ENCODE results near the gene STEAP1B. TPM values are rescaled to one million over a fixed set of nuclear protein-coding genes. Genes with fewer than 3 reads are reported as not detected.
A peak's percentile ranks its signal among the peaks of the same experiment; 100 is the strongest.

Gene STEAP1B
- polyA plus RNA-seq, 1 of the 3 experiments (the other 2 are of a cell fraction) = 14.7 TPM

DNA sequence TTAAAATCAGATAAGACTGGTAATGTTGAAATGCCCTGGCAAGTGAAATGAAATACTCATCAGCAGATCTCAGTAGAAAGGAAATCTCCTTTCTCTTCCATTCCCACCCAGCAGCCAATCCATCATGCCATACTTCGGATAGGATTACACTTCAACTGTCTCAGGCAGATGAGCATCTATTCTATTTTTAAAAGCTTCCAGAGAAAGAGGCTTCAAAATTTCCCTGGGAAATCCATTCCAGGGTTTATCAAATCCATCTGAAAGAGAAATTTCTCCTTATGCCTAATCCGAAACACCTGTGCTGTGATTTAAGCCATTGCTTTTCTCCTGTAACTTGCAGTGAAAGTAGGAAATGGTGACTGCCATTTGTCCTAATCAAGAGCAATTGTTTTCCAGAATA, 82.6 kb downstream of the STEAP1B start:
- Histone ChIP-seq H3K9me2 (no peaks in the 10 kb centered on the region), H3K4me2 (no peak overlapping the region), H4K20me1 (ENCODE audit: insufficient read depth) (no peaks in the 10 kb centered on the region), H2AFZ (ENCODE audit: low read depth) (no peak overlapping the region), H3K9me3 (no peaks in the 10 kb centered on the region), H3K79me2 (ENCODE audit: insufficient read depth) (no peaks in the 10 kb centered on the region), H3F3A (replicated peaks; ENCODE audit: insufficient read depth) (peaks cover 3% of the 10 kb centered on the region), H3K9ac (no peak overlapping the region), H3K27ac (ENCODE audit: low read depth in 2 of 2, low read length in 1 of 2) (peak overlapping the region; percentile 29 to 37; a peak in 2 of 4 replicates), H3K4me3 (ENCODE audit: low read depth in 2 of 2, low read length in 1 of 2) (no peak overlapping the region), H3K36me3 (replicated peaks in 1 of 2; ENCODE audit: control insufficient read depth in 1 of 2, insufficient read depth in 2 of 2, low read length in 1 of 2) (peaks cover 0 to 6% of the 10 kb centered on the region in 2 experiments), H3K27me3 (ENCODE audit: insufficient read depth) (no peaks in the 10 kb centered on the region), H3K4me1 (ENCODE audit: control insufficient read depth in 1 of 2, insufficient read depth in 2 of 2, low read depth in 1 of 2, low read length in 1 of 2) (peaks cover 0 to 10% of the 10 kb centered on the region in 2 experiments; a peak in 2 of 4 replicates)
- 39% methylated on average over 2 of the region's 2 CpGs for WGBS (ENCODE audit: low lambda C conversion rate)
- TF ChIP-seq YY1 (IDR thresholded peaks at IDR 0.05; ENCODE audit: low read depth) = no peak
- TF ChIP-seq TCF12 (IDR thresholded peaks at IDR 0.05) = peak; percentile 81; the same call in 1 of the 2 replicates
- TF ChIP-seq, protein P1, sequence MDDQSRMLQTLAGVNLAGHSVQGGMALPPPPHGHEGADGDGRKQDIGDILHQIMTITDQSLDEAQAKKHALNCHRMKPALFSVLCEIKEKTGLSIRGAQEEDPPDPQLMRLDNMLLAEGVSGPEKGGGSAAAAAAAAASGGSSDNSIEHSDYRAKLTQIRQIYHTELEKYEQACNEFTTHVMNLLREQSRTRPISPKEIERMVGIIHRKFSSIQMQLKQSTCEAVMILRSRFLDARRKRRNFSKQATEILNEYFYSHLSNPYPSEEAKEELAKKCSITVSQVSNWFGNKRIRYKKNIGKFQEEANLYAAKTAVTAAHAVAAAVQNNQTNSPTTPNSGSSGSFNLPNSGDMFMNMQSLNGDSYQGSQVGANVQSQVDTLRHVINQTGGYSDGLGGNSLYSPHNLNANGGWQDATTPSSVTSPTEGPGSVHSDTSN (IDR thresholded peaks at IDR 0.05) = peak; percentile 89
- no peak for TF ChIP-seq RFX5 (IDR thresholded peaks at IDR 0.05; ENCODE audit: low read length)
- peak; percentile 10; the same call in 1 of the 2 replicates for TF ChIP-seq POLR2AphosphoS5 (IDR thresholded peaks at IDR 0.05; ENCODE audit: low read depth, low read length)
- peak; percentile 51; the same call in 1 of the 2 replicates for TF ChIP-seq NFIC (IDR thresholded peaks at IDR 0.05; ENCODE audit: borderline replicate concordance)
- TF ChIP-seq, protein P2, sequence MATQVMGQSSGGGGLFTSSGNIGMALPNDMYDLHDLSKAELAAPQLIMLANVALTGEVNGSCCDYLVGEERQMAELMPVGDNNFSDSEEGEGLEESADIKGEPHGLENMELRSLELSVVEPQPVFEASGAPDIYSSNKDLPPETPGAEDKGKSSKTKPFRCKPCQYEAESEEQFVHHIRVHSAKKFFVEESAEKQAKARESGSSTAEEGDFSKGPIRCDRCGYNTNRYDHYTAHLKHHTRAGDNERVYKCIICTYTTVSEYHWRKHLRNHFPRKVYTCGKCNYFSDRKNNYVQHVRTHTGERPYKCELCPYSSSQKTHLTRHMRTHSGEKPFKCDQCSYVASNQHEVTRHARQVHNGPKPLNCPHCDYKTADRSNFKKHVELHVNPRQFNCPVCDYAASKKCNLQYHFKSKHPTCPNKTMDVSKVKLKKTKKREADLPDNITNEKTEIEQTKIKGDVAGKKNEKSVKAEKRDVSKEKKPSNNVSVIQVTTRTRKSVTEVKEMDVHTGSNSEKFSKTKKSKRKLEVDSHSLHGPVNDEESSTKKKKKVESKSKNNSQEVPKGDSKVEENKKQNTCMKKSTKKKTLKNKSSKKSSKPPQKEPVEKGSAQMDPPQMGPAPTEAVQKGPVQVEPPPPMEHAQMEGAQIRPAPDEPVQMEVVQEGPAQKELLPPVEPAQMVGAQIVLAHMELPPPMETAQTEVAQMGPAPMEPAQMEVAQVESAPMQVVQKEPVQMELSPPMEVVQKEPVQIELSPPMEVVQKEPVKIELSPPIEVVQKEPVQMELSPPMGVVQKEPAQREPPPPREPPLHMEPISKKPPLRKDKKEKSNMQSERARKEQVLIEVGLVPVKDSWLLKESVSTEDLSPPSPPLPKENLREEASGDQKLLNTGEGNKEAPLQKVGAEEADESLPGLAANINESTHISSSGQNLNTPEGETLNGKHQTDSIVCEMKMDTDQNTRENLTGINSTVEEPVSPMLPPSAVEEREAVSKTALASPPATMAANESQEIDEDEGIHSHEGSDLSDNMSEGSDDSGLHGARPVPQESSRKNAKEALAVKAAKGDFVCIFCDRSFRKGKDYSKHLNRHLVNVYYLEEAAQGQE (IDR thresholded peaks at IDR 0.05; ENCODE audit: low read depth, low read length) = no peak
- TF ChIP-seq MEF2A (IDR thresholded peaks at IDR 0.05; ENCODE audit: borderline replicate concordance, low read depth) = peak; percentile 59; the same call in 1 of the 2 replicates
- no peak; the same call in 1 of the 2 replicates for TF ChIP-seq JUND (IDR thresholded peaks at IDR 0.05)
- TF ChIP-seq RCOR1 (IDR thresholded peaks at IDR 0.05; ENCODE audit: low read length) = no peak
- TF ChIP-seq GABPA (IDR thresholded peaks at IDR 0.05; ENCODE audit: low read depth) = no peak
- TF ChIP-seq, protein P3, sequence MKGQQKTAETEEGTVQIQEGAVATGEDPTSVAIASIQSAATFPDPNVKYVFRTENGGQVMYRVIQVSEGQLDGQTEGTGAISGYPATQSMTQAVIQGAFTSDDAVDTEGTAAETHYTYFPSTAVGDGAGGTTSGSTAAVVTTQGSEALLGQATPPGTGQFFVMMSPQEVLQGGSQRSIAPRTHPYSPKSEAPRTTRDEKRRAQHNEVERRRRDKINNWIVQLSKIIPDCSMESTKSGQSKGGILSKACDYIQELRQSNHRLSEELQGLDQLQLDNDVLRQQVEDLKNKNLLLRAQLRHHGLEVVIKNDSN (IDR thresholded peaks at IDR 0.05; ENCODE audit: borderline replicate concordance, low read depth) = no peak
- TF ChIP-seq CHD2 (IDR thresholded peaks at IDR 0.05; ENCODE audit: low read length, partially characterized antibody) = peak; percentile 33
- TF ChIP-seq GATA2 (CRISPR knock-in tag; IDR thresholded peaks at IDR 0.05) = peak; percentile 13; the same call in 1 of the 2 replicates
- TF ChIP-seq EP300 (IDR thresholded peaks at IDR 0.05; ENCODE audit: borderline replicate concordance in 1 of 2, low read depth in 1 of 2, low read length in 1 of 2) = peak; percentile 24 to 51; a peak in 1 of 4 replicates
- TF ChIP-seq, protein P4, sequence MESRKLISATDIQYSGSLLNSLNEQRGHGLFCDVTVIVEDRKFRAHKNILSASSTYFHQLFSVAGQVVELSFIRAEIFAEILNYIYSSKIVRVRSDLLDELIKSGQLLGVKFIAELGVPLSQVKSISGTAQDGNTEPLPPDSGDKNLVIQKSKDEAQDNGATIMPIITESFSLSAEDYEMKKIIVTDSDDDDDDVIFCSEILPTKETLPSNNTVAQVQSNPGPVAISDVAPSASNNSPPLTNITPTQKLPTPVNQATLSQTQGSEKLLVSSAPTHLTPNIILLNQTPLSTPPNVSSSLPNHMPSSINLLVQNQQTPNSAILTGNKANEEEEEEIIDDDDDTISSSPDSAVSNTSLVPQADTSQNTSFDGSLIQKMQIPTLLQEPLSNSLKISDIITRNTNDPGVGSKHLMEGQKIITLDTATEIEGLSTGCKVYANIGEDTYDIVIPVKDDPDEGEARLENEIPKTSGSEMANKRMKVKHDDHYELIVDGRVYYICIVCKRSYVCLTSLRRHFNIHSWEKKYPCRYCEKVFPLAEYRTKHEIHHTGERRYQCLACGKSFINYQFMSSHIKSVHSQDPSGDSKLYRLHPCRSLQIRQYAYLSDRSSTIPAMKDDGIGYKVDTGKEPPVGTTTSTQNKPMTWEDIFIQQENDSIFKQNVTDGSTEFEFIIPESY (IDR thresholded peaks at IDR 0.05; ENCODE audit: borderline replicate concordance, low read depth) = no peak
- peak; percentile 16 for DNase-seq
- CTCF ChIA-PET = interaction anchor here (1.1 kb wide), 1 partner anchor 26 kb away, joined by 3 read pairs; no protein-coding TSS in a partner anchor
- POLR2A ChIA-PET = no interaction called here
